ENCODE results near the gene NSFL1C. TPM values are rescaled to one million over a fixed set of nuclear protein-coding genes. Genes with fewer than 3 reads are reported as not detected.

NSFL1C gene
- polyA plus RNA-seq (2013, experiment 1 of 4) = 87.6 TPM
- 83.0 TPM for polyA plus RNA-seq (2013, experiment 2 of 4)
- 52.5 TPM for polyA plus RNA-seq (2013, experiment 3 of 4)
- 52.6 TPM for polyA plus RNA-seq (2013, experiment 4 of 4)

- WGBS, 2 experiments = 0 to 1% methylated on average over 104 of the region's 104 CpGs
- Histone ChIP-seq H3K27ac (ENCODE audit: insufficient read depth, low read depth, low read length, poor library complexity, severe bottlenecking) (peak within 1 kb of the TSS; percentile 89), H3K27me3 (ENCODE audit: control insufficient read depth, insufficient read depth, low read length, poor library complexity, severe bottlenecking) (no peaks in the 10 kb centered on the region)
Observed at GRCh38 chr20:1466211-1467081, at the start of gene NSFL1C. Gene NSFL1C, minus strand, starts transcription at chr20:1466849. Its CDS starts 25 bp downstream, at chr20:1466824.

DNA sequence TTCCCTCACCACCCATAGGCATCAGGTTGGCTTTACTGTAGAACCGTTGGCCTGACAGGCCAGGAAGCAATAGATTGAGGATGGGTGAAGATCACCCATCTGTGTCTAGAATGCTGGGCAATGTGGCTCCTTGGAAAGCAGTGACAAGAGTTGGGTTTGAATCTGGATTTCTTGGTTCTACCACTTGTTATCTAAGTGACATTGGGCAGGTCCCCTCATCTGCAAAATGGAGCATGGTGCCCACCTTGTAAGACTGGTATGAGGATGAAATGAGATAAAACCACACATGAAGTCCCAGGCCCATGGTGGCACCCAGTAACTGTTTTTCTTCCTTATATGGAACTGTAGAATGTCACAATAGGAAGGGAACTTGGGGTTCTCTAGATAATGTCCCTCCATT, 47.2 kb upstream of the NSFL1C start:
- no peaks in the 10 kb centered on the region for H3K36me3 ChIP-seq (ENCODE audit: control insufficient read depth, insufficient read depth, low read length)
- WGBS, 2 experiments = 94 to 100% methylated on average over 1 of the region's 1 CpG
- no peak overlapping the region for H3K27ac ChIP-seq (ENCODE audit: insufficient read depth, low read depth, low read length, poor library complexity, severe bottlenecking)
- no peaks in the 10 kb centered on the region for H3K27me3 ChIP-seq (ENCODE audit: control insufficient read depth, insufficient read depth, low read length, poor library complexity, severe bottlenecking)
- H3K4me1 ChIP-seq (ENCODE audit: control insufficient read depth, insufficient read depth, low read length) = no peaks in the 10 kb centered on the region
- H3K9me3 ChIP-seq (ENCODE audit: control insufficient read depth, low read length) = no peaks in the 10 kb centered on the region
- no peak overlapping the region for H3K4me3 ChIP-seq (ENCODE audit: insufficient read depth, low read depth, low read length)

More at GRCh38 chr20:1466211-1467081, at the start of gene NSFL1C:
- Histone ChIP-seq H3K4me1 (ENCODE audit: control insufficient read depth, insufficient read depth, low read length) (peaks cover 8% of the 10 kb centered on the region), H3K9me3 (ENCODE audit: control insufficient read depth, low read length) (no peaks in the 10 kb centered on the region), H3K4me3 (ENCODE audit: insufficient read depth, low read depth, low read length) (peak within 1 kb of the TSS; percentile 95), H3K36me3 (ENCODE audit: control insufficient read depth, insufficient read depth, low read length) (no peaks in the 10 kb centered on the region)

DNA sequence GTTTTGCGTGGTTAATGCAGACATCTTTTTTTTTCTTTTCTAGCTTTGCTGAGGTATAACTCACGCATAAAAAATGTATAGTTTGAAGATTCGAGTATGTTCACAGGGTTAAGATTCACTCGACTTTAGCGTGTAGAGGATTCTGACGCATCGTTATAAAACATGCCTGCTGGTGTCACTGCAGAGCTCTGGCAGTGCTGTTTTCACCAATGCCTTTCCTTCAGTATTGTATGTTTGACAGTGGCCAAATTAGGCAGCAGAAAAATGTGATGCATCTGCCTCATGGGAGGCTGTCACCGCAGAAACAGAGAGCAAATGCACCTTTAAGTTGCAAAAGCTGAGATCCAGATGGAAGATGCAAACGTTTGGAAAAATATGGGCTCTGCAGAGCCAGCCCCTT, 42.6 kb upstream of the NSFL1C start:
- Histone ChIP-seq H3K27me3 (ENCODE audit: control insufficient read depth, insufficient read depth, low read length, poor library complexity, severe bottlenecking) (no peaks in the 10 kb centered on the region), H3K4me1 (ENCODE audit: control insufficient read depth, insufficient read depth, low read length) (no peaks in the 10 kb centered on the region), H3K9me3 (ENCODE audit: control insufficient read depth, low read length) (no peaks in the 10 kb centered on the region), H3K36me3 (ENCODE audit: control insufficient read depth, insufficient read depth, low read length) (no peaks in the 10 kb centered on the region), H3K27ac (ENCODE audit: insufficient read depth, low read depth, low read length, poor library complexity, severe bottlenecking) (no peak overlapping the region), H3K4me3 (ENCODE audit: insufficient read depth, low read depth, low read length) (no peak overlapping the region)
- 64 to 66% methylated on average over 9 of the region's 9 CpGs for WGBS, 2 experiments

DNA sequence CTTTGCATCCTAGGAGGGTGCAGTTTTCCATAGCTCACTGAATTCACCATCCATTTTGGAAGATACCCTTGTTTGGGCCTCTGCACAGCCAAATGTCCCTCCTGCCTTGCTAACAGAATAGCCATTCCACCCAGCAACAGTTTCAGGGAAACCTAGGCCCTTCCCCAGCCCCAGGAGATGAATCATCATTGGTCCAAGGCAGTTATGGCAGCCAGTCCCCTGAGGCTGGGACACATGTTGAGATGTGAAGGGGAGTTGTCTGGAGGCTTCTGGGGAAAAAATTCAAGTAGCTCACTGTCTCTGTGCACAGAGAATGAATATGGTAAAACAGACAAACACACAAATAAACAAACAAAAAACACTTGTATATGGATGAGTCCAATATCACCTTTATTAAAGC, 41.9 kb upstream of the NSFL1C start:
- H3K27me3 ChIP-seq (ENCODE audit: control insufficient read depth, insufficient read depth, low read length, poor library complexity, severe bottlenecking) = no peaks in the 10 kb centered on the region
- H3K4me1 ChIP-seq (ENCODE audit: control insufficient read depth, insufficient read depth, low read length) = no peaks in the 10 kb centered on the region
- H3K36me3 ChIP-seq (ENCODE audit: control insufficient read depth, insufficient read depth, low read length) = no peaks in the 10 kb centered on the region
- H3K27ac ChIP-seq (ENCODE audit: insufficient read depth, low read depth, low read length, poor library complexity, severe bottlenecking) = no peak overlapping the region
- H3K9me3 ChIP-seq (ENCODE audit: control insufficient read depth, low read length) = no peaks in the 10 kb centered on the region
- H3K4me3 ChIP-seq (ENCODE audit: insufficient read depth, low read depth, low read length) = no peak overlapping the region

- Histone ChIP-seq H3K9me3 (ENCODE audit: control insufficient read depth, low read length) (no peaks in the 10 kb centered on the region), H3K36me3 (ENCODE audit: control insufficient read depth, insufficient read depth, low read length) (no peaks in the 10 kb centered on the region), H3K4me3 (ENCODE audit: insufficient read depth, low read depth, low read length) (no peak overlapping the region), H3K27ac (ENCODE audit: insufficient read depth, low read depth, low read length, poor library complexity, severe bottlenecking) (no peak overlapping the region), H3K4me1 (ENCODE audit: control insufficient read depth, insufficient read depth, low read length) (no peaks in the 10 kb centered on the region), H3K27me3 (ENCODE audit: control insufficient read depth, insufficient read depth, low read length, poor library complexity, severe bottlenecking) (no peaks in the 10 kb centered on the region)
- WGBS, 2 experiments = 68 to 74% methylated on average over 3 of the region's 3 CpGs
Observed at GRCh38 chr20:1507276-1507675, 40.6 kb upstream of the NSFL1C start.

- 100% methylated on average over 1 of the region's 1 CpG for WGBS, 2 experiments
- no peaks in the 10 kb centered on the region for H3K27me3 ChIP-seq (ENCODE audit: control insufficient read depth, insufficient read depth, low read length, poor library complexity, severe bottlenecking)
- no peaks in the 10 kb centered on the region for H3K4me1 ChIP-seq (ENCODE audit: control insufficient read depth, insufficient read depth, low read length)
- no peak overlapping the region for H3K27ac ChIP-seq (ENCODE audit: insufficient read depth, low read depth, low read length, poor library complexity, severe bottlenecking)
- no peaks in the 10 kb centered on the region for H3K9me3 ChIP-seq (ENCODE audit: control insufficient read depth, low read length)
- no peak overlapping the region for H3K4me3 ChIP-seq (ENCODE audit: insufficient read depth, low read depth, low read length)
- no peaks in the 10 kb centered on the region for H3K36me3 ChIP-seq (ENCODE audit: control insufficient read depth, insufficient read depth, low read length)
Observed at GRCh38 chr20:1505871-1506270, 39.2 kb upstream of the NSFL1C start.

- Histone ChIP-seq H3K4me1 (ENCODE audit: control insufficient read depth, insufficient read depth, low read length) (no peaks in the 10 kb centered on the region), H3K27ac (ENCODE audit: insufficient read depth, low read depth, low read length, poor library complexity, severe bottlenecking) (no peak overlapping the region), H3K9me3 (ENCODE audit: control insufficient read depth, low read length) (no peaks in the 10 kb centered on the region), H3K4me3 (ENCODE audit: insufficient read depth, low read depth, low read length) (no peak overlapping the region), H3K27me3 (ENCODE audit: control insufficient read depth, insufficient read depth, low read length, poor library complexity, severe bottlenecking) (no peaks in the 10 kb centered on the region), H3K36me3 (ENCODE audit: control insufficient read depth, insufficient read depth, low read length) (no peaks in the 10 kb centered on the region)
- 91 to 93% methylated on average over 3 of the region's 3 CpGs for WGBS, 2 experiments
Observed at GRCh38 chr20:1505361-1505760, 38.7 kb upstream of the NSFL1C start.

DNA sequence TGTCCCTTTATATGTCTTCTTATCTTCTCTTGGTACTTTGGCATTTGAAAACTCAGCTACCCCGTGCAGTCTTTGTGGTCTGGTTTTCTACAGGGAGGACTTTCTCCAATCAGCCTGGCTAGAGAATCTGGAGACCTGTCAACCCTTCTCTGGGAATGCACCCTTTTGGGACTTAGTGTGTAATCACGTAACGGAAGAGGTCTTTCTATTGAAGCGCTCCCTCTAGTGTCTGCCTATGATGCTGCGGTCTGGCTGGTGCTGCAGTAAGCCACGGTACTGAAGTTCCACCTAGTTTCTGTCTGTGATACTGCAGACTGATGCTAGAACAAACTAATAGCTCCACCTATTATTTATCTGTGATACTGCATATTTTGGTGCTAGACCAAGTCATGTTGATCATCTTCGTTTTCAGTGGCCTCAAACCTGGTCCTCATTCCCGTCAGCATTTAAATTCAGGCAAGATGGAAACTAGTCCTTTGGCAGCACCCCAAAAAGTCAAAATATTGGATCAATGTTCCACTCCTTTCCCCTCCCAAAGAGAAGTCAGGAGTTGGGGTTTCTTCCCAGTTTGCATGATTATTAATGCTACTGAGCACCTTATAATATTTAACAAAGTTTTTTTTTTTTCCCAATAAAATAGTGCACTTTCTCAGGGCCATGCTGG, 37.0 kb upstream of the NSFL1C start:
- Histone ChIP-seq H3K36me3 (ENCODE audit: control insufficient read depth, insufficient read depth, low read length) (no peaks in the 10 kb centered on the region), H3K27ac (ENCODE audit: insufficient read depth, low read depth, low read length, poor library complexity, severe bottlenecking) (no peak overlapping the region), H3K4me3 (ENCODE audit: insufficient read depth, low read depth, low read length) (no peak overlapping the region), H3K9me3 (ENCODE audit: control insufficient read depth, low read length) (no peaks in the 10 kb centered on the region), H3K4me1 (ENCODE audit: control insufficient read depth, insufficient read depth, low read length) (no peaks in the 10 kb centered on the region), H3K27me3 (ENCODE audit: control insufficient read depth, insufficient read depth, low read length, poor library complexity, severe bottlenecking) (no peaks in the 10 kb centered on the region)
- WGBS, 2 experiments = 14 to 17% methylated on average over 8 of the region's 8 CpGs

DNA sequence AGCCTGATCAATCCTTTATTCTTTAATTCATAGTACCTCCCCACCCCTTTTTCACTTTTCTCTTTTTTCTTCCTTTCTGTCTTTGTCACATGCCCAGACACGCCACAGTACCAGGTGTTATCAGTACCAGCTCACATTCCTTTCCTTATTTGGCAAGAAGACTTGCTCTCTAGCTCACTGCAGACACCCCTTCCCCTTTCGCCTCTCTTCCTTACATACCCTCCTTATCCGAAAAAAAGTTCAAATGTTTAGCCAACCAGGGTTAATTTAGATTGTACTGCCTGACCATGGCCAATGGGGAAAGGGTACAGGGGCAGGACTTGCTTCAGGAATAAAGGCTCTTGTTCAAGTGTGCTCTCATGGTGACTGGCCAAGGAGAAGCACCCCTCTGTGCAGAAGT, 33.8 kb upstream of the NSFL1C start:
- Histone ChIP-seq H3K4me1 (ENCODE audit: control insufficient read depth, insufficient read depth, low read length) (no peaks in the 10 kb centered on the region), H3K36me3 (ENCODE audit: control insufficient read depth, insufficient read depth, low read length) (no peaks in the 10 kb centered on the region), H3K27me3 (ENCODE audit: control insufficient read depth, insufficient read depth, low read length, poor library complexity, severe bottlenecking) (no peaks in the 10 kb centered on the region), H3K27ac (ENCODE audit: insufficient read depth, low read depth, low read length, poor library complexity, severe bottlenecking) (no peak overlapping the region), H3K4me3 (ENCODE audit: insufficient read depth, low read depth, low read length) (no peak overlapping the region), H3K9me3 (ENCODE audit: control insufficient read depth, low read length) (no peaks in the 10 kb centered on the region)
- WGBS, 2 experiments = 70 to 79% methylated on average over 3 of the region's 3 CpGs
